Stimulated activated CD8-positive, alpha-beta memory T cell treated with anti-CD3 and anti-CD28 coated beads, Interleukin-2, amount 100 ng/mL, for 1 hour (primary cell): ENCODE data around the gene POLA1.

Experiments
- DNase-seq, 2 donors: peaks; one replicate each; pipeline ENCODE4 v3.0.0-alpha.2; 2020; ENCODE audit warnings: low read depth in 2 of 2

Gene POLA1

DNA sequence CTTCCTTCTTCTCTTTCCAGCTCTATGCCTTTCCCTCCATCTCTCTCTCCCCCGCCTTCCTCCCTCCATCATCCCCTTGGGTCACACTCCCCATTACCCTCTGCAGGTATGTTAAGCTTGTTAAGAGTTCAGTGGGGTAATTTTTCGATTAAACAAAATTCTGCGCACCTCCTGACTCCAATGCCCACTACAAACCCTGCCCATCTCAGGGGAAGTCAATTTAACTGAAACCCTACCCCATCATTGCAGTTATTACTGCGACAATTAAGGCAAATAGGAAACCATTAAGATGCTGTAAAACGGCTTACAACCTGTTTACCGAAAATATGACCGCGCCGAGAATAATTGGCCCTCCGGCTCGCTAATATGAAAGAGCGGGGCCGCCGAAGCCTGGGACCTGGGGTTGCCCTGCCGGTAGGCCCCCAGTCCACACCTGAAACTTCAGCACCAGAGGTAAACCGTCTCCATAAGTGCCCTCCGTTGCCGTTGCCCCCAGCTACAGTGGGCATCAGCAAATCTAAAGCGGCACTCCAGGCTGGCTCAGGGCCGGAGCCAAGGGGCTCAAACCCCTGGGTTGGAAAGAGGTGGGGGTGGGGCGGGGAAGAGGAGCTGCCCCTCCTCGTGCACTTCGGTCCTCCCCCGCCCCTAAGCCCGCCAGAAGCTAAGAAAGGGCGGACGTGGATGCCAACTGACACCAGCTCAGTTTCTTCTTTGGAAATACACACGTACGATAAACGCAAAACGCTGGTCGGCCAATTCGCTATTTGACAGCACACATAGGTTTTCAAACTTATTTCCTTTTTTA is 317.3 kb downstream of the POLA1 start:
- DNase-seq = no peak

DNA sequence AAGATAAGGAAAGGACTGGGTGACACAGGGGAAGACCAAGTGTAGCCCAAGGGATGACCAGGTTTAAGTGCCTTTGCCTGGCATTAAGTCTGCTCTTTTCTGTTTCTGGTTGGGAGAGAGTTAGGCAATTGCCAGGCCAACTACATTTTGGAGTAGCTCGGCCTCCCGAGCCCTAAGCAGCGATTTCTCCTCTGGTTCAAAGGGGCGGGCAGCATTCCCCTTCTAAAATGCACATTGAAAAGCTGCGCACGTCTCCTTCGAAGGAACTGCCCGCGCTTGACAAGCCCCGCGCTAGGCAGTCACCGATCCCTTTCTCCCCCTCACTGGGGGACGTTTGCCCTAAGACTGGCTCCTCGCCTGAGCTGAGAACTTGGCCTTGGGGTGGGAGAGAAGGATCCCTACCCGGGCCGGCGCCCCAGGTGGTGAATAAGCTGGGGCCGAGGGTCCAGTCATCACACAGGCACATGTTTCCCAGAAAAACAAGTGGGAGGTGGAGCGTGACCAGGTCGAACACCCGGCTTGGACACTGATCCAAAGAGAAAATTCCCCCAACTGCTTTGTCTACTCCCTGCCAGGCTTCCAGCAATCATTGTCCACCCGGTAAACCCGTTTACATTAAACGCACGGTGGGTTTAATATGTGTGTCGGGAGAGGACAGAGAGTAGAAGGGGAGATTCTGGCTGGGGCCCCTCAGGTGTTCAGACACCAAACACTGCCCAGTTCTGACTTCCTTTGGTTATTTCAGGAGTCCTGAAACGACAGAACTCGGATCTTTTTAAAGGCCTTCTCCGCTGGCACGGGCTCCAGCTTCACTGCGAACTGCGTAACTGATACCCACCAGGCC is 318.1 kb downstream of the POLA1 start:
- DNase-seq = no peak

DNA sequence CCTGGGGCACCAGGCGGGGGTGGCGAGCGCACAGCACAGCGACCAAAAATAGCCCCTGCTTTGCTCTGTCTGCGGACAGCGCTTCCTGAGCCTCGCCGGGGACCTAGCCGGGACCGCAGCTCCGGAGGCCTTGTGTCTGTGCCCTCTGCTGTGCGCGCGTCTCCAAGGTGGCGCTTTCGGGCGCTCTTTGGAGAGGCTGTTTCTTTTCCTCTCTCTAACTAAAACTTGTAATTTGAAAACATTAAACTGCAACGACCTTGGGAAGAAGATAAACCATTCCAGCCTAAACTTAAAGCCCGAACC is 318.7 kb downstream of the POLA1 start:
- no peak for DNase-seq

DNA sequence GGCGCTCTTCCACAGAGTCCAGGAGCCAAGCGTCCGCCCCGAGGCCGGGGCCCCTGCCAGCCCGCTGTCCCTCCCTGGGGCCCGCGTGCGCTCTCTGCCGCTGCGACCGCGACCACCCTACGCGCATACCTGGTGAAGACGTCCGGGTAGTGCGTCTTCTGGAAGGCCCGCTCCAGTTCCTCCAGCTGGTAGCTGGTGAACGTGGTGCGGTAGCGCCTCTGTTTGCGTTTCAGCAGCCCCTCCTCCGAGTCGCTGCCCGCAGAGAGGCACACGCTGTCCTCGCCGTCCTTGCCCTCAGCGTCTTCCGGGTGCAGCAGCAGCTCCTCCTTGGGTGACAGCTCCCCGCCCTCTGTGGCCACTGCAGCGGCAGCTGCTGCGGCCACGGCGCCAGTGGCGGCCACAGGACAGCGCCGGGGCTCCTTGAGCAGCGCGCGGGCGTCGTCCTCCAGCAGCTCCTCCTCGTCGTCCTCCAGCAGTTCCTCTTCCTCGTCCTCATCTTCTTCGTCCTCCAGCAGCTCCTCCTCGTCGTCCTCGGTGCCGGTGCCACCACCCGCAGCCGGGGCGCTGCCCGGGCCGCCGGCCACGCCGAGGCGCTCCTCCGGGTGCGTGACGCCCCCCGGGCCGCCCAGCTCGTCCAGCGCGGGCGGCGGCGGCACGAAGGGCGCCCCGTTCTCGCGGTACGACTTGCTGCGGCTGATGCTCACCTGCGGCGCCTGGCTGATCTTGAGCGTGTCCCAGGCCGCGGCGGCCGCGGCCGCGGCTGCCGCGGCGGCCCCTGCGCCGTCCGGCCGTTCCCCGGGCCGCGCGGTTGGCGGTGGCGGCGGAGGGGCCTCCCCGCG is 319.3 kb downstream of the POLA1 start:
- DNase-seq = no peak

DNA sequence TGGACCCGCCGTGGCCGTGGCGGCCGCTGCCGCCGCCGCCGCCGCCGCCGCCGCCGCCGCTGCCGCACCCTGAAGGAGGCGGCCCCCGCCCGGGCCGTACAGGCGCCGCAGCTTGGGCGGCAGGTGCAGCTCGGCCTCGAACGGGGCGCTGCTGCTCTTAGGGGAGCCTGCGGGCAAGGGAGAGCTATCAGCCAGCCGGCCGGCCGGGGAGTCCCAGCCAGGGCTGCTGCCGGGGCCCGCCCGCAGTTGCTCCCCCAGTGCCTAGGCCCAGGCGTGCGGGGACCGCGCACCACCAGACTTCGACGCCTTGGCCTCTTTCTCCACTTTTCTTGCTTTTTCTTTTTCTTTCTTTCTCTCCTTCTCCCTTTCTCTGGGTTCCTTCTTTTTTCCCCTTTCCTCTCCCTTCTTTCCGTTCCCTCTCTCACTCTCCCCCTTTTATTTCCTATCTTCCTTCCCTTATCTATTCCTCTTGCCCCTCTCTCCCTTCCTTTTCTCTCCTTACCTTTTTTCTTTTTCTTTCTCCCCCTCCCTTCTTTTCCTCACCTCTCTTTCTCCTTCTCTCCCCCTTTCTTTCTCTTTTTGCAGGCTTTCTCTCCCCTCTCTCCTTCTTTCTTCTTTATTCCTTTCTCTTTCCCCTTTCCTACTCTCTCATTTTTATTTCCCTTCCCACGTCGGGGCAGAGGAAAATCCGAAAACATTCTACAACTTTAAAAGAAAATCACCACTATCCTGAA is 320.1 kb downstream of the POLA1 start:
- DNase-seq = no peak

DNA sequence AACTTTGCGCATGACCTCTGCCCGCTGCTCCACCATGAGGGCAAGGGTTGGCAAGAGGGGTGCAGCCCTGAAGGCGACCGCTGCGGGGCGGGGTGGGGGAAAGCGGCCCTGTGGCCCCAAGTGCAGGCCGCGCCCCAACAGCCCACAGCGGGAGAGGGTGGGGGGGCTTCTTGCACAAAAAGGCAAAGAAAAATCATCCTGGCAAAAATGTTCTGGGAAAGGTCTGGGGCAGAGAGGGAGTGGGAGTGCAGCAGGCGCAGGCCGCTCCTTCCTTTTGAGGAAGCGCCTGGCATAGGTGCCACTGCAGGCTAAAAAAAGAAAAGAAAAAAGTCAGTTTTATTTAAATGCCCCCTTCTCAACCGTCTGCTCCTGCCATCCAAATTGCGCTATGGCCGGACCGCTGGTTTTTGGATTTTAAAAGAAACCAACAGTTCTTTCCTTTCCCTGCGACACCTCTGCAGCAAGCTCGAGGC is 320.7 kb downstream of the POLA1 start:
- DNase-seq = no peak

DNA sequence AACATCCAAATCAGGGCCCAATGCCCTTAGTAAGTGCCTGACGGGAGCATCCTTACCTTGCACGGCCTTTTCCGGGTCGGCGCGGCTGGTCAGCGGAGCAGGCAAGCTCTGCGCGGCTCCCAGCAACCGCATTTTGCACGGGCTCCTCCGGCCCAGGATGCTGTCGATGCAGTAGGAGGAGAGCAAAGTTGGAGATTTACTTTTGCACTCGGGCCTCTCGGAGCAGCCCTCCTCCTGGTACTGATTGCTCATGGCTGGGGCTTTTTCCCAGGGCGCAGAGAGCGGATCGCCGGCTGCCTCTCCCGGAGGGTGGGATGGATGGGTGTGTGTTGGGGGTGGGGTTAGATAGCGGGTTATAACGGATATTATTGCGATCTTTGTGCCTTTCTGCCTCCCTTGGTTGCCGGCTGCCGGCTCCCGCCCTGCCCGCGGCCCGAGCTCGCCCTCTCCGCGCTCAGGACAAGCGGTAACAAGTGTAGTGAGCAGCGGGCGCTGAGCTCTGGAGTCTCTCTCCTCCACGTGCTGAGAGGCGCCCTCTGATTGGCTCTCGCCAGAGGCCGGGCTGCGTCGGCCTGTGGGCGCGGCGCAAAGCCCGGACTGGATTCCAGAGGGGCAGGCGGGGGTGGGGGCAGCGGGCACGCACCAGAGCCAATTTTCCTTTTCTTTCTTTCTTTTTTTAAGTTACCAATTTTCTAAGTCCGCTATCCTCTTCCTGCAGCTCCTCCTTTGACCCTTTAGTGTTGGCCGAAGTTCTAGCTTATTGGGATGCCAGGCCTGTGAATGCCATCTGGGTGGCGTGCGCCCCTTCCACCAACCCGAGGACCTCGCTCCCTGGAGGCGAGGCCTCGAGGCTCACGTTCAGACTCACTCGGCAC is 322.0 kb downstream of the POLA1 start, which contains the start of gene ARX:
TSS of gene ARX (minus strand) at position 480 of the 875 bp plus-strand sequence. CDS start at position 252, 228 bp downstream.
- DNase-seq = no peak

DNA sequence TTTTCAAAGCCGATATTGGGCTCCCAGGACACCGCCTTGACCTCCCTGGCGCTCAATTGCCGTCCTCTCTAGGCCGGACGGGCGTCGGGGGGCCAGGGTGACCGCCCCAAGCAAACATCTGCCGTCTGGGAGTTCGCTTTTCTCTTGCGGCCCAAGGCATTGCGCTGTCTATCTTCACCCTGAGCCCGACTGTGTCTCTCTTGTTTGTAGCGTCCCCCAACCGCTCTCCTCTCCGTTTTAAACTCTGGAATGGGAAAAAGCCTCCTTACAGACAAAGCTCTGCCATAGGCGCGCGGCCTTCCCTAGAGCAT is 322.6 kb downstream of the POLA1 start:
- DNase-seq = no peak

DNA sequence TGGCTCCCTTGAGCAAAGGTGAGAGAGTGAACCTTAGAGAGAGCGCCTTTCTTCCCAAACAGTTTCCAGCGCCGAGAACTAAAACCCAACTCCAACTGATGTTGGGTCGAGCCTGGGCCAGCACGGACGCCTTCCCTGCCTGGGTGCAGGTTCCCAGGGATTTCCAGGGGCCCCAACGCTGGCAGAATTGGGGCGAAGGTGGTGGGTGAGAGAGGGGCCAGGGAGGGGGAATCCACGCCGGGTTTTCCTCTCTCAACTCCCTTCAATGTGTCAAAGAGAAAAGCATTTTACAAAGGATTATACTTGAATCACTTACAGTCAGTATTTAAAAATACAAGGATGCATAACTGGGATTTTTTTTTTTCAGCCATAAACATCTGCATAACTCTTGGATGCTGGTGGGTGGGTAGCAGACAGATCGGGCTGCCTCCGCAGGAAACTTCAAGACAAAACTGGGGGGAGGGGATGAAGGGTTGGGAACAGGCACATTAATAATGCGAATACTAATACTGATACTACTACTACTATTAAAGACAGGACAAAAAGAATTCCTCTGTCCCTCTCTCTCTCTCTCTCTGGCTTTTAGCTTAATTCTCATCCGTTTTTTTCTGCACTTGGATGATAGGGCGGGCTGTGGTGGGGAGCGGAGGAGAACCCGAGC is 323.4 kb downstream of the POLA1 start:
- no peak for DNase-seq

DNA sequence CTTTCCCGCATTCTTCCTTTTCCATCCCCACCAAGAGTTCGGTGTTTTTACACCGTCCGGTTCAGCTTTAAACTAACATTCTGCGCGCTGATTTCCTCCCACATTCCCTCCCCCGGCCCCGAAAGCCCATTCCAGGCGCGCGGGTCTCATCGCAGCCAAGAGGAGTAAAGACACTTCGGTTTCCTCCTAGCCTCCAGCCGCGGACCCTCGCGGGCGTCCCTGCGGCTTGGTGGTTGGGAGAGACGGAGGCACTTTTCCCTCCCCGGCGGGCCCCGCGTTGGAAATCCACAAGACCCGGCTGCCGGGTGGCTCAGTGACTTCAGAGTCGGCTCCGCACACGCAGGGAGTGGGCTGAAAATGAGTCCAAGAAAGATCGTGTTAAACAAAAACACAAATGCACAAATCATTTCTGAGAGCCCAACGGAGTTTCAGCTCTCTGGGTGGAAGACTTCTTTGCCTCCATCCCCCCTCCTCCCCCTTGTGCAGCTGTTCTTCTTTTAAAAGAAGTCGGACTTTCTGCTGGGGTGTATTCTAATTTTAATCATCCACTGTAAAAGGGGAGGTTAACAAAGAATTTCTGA is 324.0 kb downstream of the POLA1 start:
- DNase-seq = no peak

DNA sequence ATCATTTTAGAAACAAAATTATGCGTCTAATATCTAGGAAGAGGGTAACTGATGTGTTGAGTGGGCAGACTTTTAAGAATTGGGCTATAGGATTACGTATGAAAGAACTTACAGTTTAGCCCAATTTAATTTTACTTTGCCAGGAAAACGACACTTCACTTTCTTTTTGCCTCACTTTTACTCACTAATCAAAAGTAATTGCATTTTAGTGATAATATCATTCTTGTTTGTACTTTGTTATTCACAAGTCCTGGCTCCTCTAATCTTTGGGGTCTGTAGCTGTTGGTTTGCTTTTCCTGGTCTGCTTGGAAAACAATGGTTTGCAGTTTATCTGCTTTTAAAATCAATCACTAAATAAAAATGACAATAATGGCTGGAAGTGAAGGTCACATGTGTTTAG is 325.0 kb downstream of the POLA1 start:
- DNase-seq = no peak

DNA sequence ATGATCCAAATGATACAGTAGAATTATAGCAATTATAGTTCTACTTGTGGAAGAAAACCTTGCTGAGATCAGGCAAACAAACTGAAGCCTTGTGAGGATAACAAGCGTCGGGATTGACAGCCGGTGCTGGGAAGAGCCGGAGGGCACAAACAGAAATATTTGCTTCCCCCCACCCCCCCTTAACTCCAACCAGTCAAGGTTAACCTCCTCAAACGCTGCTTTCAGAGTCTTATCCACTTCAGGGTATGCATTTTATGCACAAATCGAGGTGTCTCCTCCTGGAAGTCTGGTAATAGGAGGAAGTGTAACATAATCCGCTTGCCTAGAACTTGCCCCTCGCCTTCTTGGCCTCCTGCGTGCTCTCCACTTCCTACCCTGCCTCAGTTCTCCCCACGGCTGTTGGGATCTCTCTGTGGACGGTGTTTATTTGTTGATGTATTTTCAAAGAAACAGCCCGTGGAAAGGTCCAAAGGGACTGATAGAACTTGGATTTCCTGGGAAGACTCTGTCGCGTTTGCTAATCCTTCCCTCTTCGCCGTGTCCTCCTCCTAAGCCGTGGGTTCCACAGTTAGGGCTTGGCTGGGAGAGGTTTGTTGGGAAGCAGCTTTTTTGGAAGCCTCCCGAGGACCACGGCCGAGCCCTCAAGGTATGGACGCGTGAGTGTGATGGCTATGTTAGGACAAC is 326.1 kb downstream of the POLA1 start:
- DNase-seq = no peak

DNA sequence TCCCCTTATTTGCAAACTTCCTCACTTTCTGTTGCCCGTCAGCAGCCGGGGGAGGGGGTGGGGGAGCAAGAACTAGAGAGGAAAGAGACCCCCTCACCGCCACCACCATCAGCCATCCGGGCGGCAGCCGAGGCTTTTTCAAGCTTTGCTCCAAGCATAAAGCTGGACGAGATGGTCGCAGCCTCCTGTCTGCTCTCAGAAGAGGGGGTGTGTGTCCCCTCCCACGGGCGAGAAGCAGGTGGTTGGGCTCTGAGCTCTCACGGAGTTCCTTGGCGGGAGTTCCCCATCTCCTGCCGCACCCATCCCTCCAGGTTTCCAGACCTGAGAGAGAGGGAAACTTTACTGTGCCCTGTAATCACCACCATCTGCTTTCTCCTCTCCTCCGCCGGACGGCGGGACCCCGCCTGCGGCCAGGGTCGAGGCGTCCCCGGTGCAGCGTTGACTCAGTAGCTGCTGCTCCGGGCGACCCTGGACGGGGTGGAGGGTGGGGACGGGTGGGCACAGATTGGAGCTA is 326.7 kb downstream of the POLA1 start:
- DNase-seq = no peak

DNA sequence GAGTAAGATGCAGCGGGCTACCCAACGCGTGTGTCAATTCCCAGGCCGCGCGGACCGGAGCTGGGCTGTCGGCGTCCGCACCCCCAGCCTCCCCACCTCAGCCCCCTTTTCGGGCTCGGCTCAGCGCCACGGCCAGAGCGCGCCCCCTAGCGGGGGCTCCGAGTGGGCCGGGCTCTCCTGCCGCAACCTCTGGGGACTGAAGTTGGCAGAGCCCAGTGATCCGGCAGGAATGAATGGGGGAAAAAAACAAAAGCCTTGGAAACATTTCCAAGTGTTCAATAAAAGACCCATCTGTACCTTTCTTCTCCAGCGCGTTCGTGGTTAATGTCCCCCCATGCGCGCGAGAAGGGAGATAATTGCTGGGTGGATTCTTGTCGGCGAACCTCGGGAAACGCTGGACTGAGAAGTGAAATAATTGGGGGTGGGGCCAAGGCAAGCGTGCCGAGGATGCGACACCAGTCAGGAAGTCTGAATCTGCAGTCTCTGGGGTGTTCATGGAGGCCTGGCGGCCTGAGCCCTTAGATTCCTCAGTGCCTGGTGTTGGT is 327.3 kb downstream of the POLA1 start:
- no peak for DNase-seq

DNA sequence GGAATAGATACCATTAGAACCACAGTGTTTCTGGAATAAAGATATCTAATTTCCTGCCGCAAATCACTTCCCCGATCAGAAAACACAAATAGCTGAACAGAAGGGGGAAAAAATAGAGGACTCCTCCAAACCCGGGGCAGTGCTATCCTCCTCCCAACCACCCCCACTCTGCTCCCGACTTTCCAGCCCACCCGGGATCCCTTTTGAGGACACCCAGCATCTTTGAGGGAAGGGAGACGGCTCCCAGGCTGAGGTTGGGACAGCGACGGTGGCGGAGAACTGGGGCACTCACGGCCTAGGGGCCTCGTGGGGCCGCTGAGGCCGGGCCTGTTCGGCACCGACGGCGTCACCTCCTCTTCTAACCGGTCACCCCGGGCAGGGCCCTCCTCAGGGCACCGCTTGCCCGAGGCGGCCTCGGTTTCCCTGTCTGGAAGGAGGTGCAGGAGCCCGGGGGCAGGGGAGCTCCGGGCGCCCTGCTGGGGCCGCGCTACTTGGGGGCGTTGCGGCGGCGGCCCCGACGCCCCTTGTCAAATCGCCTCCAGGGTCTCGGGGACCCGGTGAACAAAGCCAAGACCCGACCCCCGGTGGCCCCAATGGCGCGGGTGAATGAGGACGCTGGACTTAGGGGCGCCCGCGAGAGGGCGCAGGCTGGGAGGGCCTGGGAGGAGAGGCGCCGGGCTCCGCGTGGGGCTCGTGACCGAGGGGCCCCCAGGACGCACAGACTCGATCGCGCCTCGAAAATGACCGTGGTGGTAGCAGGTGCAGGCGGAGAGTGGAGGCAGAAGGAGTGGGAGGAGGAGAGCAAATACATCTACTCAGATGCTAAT is 329.0 kb downstream of the POLA1 start:
- no peak for DNase-seq

DNA sequence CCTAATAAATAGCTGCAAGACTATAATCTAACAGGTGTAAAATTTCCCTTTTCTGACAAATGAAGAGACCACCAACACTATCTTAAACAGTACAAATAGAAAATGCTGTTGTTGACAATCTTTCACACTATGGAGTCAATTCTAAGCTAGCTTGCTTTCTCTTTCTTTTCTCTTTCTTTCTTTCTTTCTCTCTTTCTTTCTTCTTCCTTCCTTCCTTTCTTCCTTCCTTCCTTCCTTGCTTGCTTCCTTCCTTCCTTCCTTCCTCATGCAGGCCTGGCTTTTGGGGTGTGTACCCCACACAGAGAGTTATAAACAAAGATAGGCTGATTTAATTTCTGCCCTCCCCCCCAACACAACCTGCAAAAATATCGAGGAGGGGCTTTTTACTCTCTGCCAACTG is 330.2 kb downstream of the POLA1 start:
- DNase-seq = no peak

DNA sequence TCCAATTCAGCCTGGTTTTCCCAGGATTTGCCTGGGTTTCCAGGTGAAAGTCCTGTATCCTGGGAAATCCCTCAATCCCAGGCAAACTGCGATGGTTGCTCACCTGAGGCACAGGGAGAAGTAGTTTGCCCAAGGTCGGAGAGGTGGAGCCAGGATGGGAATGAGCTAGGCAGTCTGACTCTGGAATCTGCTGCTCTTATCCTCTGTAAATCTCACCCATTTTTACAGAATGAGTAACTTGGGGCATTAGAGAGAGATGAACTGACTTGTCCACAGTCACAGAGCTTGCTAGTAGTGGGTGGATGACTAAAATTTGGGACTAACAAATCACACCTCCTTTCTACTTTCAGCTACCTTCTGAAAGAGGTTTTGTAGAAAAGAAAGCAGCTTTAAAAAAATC is 331.9 kb downstream of the POLA1 start:
- DNase-seq = no peak

DNA sequence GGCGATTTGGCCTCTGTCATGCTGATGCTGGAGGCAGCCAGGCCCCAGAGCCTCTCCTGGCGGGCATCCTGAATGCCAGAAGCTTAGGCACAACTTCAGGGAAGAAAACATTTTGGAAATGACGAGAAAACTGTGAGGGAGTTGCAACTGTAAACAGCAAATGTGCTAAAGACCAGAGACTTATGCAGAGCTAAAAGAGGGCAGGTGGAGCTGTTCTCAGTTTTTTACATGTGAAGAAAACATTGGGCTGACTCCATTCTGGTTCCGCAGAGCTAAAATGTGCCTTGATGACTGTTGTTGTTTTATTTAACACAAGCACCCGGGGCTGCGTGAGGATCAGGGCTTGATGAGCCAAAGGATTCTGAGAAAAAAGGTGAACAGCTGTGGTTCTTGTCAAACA is 332.9 kb downstream of the POLA1 start:
- DNase-seq = no peak
